KMS-11 (cell line): ENCODE measurements around the gene DLGAP1.
"Not testable (repeated sequence)": the region's sequence is repeated elsewhere in the genome, so short reads cannot be mapped to it uniquely, and the experiment has no call there.

Source experiments
- H2AFZ ChIP-seq: fragments of 200-600 bp; sonication (generic); 2 replicates; pipeline ENCODE4 v1.6.1; 2016; ENCODE audit warnings: antibody characterized with exemption, mixed run types, low read depth
- H3K27ac ChIP-seq: fragments of 200-600 bp; sonication (generic); 2 replicates; pipeline ENCODE4 v1.6.1; 2016; ENCODE audit warnings: mild to moderate bottlenecking, mixed run types
- H3K27me3 ChIP-seq: fragments of 200-600 bp; sonication (generic); 2 replicates; pipeline ENCODE4 v1.6.1; 2017; ENCODE audit warnings: mild to moderate bottlenecking, low read depth, mixed run types, moderate library complexity; ENCODE audit not compliant: insufficient read depth
- H3K36me3 ChIP-seq: fragments of 200-600 bp; sonication (generic); 2 replicates; pipeline ENCODE4 v1.6.1; 2017; ENCODE audit warnings: mild to moderate bottlenecking, mixed run types; ENCODE audit not compliant: insufficient read depth
- H3K4me1 ChIP-seq: fragments of 200-600 bp; sonication (generic); 2 replicates; pipeline ENCODE4 v1.6.1; 2016; ENCODE audit warnings: mild to moderate bottlenecking, low read depth, mixed run types; ENCODE audit not compliant: poor library complexity, severe bottlenecking
- H3K4me2 ChIP-seq: fragments of 200-600 bp; sonication (generic); 2 replicates; pipeline ENCODE4 v1.7.0; 2016; ENCODE audit warnings: mild to moderate bottlenecking, mixed run types
- H3K4me3 ChIP-seq: fragments of 200-600 bp; sonication (generic); IDR thresholded peaks from 2 replicates; pipeline ENCODE4 v1.6.1; 2017; ENCODE audit warnings: low read depth, low read length, mixed read lengths; ENCODE audit not compliant: insufficient read depth
- H3K79me2 ChIP-seq: fragments of 200-600 bp; sonication (generic); 2 replicates; pipeline ENCODE4 v1.6.1; 2016; ENCODE audit warnings: low read depth, mixed run types; ENCODE audit not compliant: insufficient read depth
- H3K9ac ChIP-seq: fragments of 200-600 bp; sonication (generic); 2 replicates; pipeline ENCODE4 v1.6.1; 2016; ENCODE audit warnings: mild to moderate bottlenecking, mixed run types
- H4K20me1 ChIP-seq: fragments of 200-600 bp; sonication (generic); 2 replicates; pipeline ENCODE4 v1.6.1; 2016; ENCODE audit warnings: mild to moderate bottlenecking, mixed run types; ENCODE audit not compliant: insufficient read depth
- TF ChIP-seq, protein P1 (sequence below): fragments of 200-600 bp; sonication (generic); conservative IDR thresholded peaks from 2 replicates; pipeline ENCODE4 v1.6.1; 2017; ENCODE audit warnings: low read depth, mild to moderate bottlenecking, antibody characterized with exemption, low read length, moderate library complexity, mixed read lengths

The DLGAP1 gene

DNA sequence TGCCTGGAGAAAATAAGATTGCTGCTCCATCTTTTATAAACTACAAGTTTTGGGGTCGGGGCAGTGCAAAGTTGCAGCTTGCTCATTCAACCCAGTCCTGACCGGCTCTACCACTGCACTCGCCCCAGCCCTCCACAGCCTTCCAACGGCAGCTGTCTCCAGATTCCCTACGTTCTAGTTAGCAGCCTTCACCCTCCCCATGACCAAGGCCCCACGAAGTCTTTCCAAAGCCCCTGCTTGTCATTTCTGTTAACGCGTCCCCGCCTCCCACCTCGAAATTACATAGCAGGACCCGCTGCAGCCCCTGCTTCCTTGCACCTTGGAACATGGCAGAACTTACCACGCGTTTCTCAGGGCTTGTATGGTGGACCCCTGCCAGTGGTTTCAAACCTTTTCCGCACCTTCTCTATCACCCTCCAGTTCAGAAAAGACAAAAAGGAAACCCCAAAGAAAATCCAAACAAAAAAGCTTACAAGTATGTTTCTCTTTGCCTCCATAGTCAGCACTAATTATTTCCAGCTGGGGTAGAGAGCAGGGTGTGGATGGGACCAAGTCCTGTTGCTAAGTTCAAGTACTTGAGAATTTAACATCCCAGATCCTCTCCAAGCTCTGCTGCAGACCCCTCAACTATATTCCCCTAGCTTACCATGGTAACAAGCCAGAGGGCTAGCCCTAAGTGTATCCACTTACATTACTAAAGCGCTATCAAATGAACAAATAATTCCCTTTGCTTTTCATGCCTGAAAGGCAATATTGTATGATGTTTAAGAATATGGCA is 843.6 kb downstream of the DLGAP1 start:
- no peak overlapping the region for H3K27ac ChIP-seq

DNA sequence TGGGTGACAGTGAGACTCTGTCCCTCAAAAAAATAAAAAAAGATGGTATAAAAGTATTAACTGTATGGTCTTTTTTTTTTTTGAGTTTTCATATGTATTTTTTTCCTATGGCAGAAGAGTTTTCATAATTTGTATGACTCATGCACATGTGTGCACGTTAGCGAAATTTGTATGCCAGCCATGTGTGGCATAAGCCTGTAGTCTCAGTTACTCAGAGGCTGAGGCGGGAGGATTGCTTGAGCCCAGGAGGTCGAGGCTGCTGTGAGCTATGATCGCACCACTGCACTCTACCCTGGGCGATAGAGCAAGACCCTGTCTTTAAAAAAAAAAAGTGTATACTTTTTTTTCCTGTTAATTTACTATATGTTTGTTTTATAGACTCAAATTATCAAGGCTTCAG is 844.3 kb downstream of the DLGAP1 start:
- Histone ChIP-seq H3K36me3 (no peaks in the 10 kb centered on the region), H3K4me2 (no peak overlapping the region), H3K4me3 (no peak overlapping the region), H4K20me1 (no peaks in the 10 kb centered on the region), H2AFZ (no peak overlapping the region), H3K27ac (no peak overlapping the region), H3K27me3 (no peaks in the 10 kb centered on the region), H3K79me2 (no peaks in the 10 kb centered on the region), H3K9ac (no peak overlapping the region), H3K4me1 (peaks cover 4% of the 10 kb centered on the region)
- TF ChIP-seq, protein P1, sequence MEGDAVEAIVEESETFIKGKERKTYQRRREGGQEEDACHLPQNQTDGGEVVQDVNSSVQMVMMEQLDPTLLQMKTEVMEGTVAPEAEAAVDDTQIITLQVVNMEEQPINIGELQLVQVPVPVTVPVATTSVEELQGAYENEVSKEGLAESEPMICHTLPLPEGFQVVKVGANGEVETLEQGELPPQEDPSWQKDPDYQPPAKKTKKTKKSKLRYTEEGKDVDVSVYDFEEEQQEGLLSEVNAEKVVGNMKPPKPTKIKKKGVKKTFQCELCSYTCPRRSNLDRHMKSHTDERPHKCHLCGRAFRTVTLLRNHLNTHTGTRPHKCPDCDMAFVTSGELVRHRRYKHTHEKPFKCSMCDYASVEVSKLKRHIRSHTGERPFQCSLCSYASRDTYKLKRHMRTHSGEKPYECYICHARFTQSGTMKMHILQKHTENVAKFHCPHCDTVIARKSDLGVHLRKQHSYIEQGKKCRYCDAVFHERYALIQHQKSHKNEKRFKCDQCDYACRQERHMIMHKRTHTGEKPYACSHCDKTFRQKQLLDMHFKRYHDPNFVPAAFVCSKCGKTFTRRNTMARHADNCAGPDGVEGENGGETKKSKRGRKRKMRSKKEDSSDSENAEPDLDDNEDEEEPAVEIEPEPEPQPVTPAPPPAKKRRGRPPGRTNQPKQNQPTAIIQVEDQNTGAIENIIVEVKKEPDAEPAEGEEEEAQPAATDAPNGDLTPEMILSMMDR, result no peak

More for the DNA sequence above, 843.6 kb downstream of the DLGAP1 start:
- no peak overlapping the region for H2AFZ ChIP-seq
- no peak overlapping the region for H3K9ac ChIP-seq
- TF ChIP-seq, protein P1, result no peak
- no peaks in the 10 kb centered on the region for H3K4me1 ChIP-seq
- H3K36me3 ChIP-seq, result no peaks in the 10 kb centered on the region
- no peaks in the 10 kb centered on the region for H3K27me3 ChIP-seq
- H4K20me1 ChIP-seq, result no peaks in the 10 kb centered on the region
- H3K79me2 ChIP-seq, result no peaks in the 10 kb centered on the region
- H3K4me2 ChIP-seq, result no peak overlapping the region
- no peak overlapping the region for H3K4me3 ChIP-seq

DNA sequence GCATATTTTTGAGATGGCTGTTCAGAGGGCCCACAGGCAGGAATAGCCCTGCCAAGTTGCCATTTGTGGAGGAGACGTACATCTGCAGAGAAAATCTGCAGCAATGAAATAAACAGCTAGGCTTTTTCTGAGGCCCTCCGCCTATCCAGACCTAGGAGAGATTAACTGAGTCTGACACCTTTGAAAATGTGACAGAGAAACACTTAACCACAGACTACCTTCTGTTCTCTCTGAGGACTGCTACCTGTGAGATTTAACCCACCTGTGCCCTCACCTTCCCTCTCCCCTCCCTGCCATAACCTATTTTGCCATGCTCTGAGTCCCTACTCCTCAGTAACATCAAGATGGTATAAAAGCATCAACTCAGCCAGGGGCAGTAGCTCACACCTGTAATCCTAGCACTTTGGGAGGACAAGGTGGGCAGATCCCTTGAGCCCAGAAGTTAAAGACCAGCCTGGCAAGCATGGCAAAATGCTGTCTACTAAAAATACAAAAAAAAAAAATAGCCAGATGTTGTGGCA is 844.9 kb downstream of the DLGAP1 start:
- Histone ChIP-seq H3K9ac (no peak overlapping the region), H4K20me1 (no peaks in the 10 kb centered on the region), H2AFZ (no peak overlapping the region), H3K27ac (no peak overlapping the region), H3K4me3 (no peak overlapping the region), H3K79me2 (no peaks in the 10 kb centered on the region), H3K36me3 (no peaks in the 10 kb centered on the region), H3K4me1 (peaks cover 9% of the 10 kb centered on the region), H3K27me3 (no peaks in the 10 kb centered on the region), H3K4me2 (no peak overlapping the region)
- TF ChIP-seq, protein P1, result no peak

DNA sequence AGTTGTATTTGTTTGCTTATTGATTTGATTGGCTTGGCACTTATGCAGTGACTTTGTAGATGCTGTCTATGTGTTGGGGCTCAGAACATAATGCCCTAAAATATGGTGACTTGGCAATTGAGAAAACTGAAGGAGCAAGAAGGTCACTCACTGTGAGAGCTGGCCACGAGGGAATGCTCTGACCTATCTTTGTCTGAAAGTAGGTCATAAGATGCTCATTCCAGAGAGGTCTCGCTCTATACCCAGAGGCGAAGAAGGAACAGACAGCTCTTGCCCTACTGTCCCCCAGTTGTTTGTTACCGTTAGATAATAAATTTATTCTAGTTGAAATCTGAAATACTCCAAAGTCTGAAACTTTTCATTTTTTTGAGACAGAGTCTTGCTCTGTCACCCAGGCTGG is 846.6 kb downstream of the DLGAP1 start:
- Histone ChIP-seq H3K79me2 (no peaks in the 10 kb centered on the region), H3K36me3 (no peaks in the 10 kb centered on the region), H3K27ac (no peak overlapping the region), H3K27me3 (no peaks in the 10 kb centered on the region), H3K4me3 (no peak overlapping the region), H3K4me2 (no peak overlapping the region), H4K20me1 (no peaks in the 10 kb centered on the region), H2AFZ (no peak overlapping the region), H3K9ac (no peak overlapping the region), H3K4me1 (peaks cover 27% of the 10 kb centered on the region)
- TF ChIP-seq, protein P1, result no peak

DNA sequence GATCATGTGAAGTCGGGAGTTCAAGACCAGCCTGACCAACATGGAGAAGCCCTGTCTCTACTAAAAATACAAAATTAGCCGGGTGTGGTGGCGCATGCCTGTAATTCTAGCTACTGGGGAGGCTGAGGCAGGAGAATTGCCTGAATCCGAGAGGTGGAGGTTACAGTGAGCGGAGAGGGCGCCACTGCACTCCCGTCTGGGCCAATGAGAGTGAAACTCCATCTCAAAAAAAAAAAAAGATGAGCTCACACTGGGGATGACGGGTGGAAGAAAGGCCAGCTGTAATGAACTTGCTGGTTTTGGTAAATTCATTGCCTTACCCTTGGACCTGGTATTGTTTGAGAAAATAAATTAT is 847.0 kb downstream of the DLGAP1 start:
- H3K27me3 ChIP-seq, H3K4me2 ChIP-seq, H3K36me3 ChIP-seq, H3K9ac ChIP-seq, H4K20me1 ChIP-seq, H3K4me3 ChIP-seq, H3K79me2 ChIP-seq, H3K27ac ChIP-seq, H2AFZ ChIP-seq: not testable (repeated sequence)
- H3K4me1 ChIP-seq, result peaks cover 31% of the 10 kb centered on the region
